GM18517 (cell line): Measurements from ENCODE around the gene SLC6A20.

Experiments
- ATAC-seq: cut with Tn5 transposase; IDR thresholded peaks from one replicate; pipeline ENCODE4 v1.9.1; 2021; ENCODE audit warnings: mild to moderate bottlenecking, moderate library complexity; ENCODE audit not compliant: unreplicated experiment

The SLC6A20 gene

DNA sequence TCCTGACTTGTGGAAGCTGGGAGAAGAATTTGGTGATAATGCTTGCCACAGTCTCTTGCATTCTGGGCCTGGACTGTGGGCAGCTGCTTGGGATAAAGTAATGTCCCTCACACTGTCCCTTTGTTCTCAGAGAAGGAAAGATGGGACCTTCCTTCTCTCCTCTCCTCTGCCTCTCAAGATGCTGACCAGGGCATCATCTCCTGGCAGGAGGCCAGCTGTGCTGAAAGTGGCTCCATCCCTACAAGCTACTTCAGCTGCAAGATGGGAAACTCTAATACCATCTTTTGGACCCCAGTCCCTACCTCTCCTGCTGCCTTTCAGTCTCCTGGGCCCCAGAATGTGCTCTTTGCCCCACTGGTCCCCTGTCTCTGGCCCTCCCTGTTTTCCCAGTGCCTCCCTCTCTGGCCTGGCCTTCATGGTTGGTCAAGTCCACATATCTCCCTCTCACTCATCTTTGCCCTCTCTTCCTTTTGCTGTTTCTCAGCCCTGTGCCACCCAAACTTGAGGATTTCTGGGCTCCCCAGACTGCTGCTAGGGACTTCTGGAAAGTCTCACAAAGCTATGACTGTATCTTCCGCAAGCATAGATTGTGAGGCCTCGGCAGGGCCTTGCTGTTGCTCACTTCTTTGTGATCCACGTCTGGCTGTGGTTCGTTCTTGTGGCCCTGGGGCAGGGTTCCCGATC lies 7.1 kb upstream of the SLC6A20 start:
- no peak for ATAC-seq

DNA sequence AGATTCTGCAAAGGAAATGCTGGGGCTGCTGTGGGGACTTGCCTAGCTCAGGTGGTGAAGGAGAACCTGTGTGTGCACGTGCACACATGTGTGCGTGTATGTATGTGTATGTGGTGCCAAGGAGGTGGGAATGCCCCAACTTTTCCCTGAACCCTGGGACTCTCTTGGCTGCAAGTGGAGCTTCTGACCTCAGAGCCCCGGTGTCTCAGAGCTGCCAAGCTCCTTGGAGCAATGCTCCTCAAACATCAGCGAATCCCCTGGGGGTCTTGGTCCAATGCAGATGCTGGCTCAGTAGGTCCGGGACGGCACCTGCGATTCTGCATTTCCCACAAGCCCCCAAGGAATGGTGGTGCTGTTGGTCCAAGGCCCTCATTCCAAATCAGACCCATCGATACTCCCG lies 5.8 kb upstream of the SLC6A20 start:
- no peak for ATAC-seq

GRCh38 chr3:45800611-45801010 lies 4.3 kb upstream of the SLC6A20 start:
- ATAC-seq, result no peak

DNA sequence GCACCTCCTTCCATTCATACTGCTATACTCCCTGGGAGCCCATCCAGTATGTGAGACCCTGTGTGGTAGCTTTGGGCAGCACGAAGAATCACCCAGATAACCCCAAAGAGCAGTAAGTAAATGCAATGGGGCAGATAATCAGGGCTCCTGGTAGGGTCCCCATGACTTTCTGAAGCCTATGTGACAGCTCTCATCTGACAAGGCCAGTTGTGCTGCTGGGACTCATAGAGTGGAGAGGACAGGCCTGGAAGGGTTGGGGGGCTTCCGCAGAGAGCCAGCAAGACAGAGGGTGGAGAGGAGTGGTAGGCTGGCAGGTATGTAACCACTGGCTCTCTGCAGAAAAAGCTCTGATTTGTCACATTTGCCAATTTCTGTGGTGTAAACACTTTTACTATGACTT lies 3.2 kb upstream of the SLC6A20 start:
- no peak for ATAC-seq

GRCh38 chr3:45798034-45798433 lies 1.7 kb upstream of the SLC6A20 start:
- no peak for ATAC-seq

GRCh38 chr3:45796902-45797637 lies 734 bp upstream of the SLC6A20 start:
- no peak for ATAC-seq

DNA sequence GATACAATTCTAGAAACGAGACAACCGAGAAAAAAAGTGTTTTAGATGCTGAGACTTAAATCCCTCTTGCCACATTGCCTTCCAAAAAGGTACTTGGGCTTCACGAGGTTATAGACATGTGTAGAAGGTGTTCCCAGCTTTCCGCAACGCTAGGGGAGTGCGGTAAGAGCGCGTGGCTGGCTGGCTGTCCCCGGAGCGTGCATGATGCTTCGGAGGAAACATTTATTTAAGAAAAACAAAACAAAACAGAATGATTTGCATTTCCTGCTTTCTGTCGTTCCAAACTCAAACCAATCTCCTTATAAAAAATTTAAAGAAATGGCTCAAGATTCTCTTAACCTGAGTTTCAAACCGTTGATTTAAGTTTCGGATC lies 841 bp downstream of the SLC6A20 start:
- no peak for ATAC-seq

DNA sequence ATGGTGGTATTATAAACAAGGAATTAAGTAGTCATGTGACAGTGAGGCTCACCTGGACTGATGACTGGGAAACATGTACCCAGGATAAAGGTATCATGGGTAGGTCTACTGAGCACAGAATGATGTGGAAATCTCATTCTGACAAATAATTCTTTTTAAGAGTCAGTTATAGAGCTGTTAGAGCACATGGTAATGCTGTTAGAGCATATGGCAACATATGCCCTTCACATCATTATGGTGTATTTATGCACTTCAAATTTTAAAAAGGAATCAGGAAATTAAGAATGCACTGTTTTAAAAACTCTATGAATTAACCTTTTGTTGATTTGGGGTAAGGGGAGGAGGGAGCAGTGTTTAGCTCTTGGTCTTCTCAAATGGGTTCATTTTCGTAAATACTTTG lies 1.7 kb downstream of the SLC6A20 start:
- ATAC-seq, result no peak

DNA sequence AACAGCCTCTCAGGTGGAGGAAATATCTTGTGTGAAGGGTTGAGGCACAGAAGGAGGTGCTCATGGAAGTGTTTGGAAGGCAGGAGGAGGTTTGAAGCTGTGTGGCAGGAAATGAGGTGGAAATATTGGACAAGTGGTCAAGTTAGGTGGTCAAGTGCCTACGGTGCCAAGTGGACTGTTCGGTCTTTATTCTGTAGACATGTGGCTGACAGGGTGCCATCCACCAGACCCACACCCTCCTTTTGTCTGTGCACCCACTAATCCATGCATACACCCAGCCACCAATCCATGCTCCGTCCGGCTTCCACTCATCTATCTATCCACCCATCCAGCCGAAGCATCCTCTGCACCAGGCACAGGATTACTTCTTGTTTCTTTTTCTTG lies 2.2 kb downstream of the SLC6A20 start:
- ATAC-seq, result no peak

DNA sequence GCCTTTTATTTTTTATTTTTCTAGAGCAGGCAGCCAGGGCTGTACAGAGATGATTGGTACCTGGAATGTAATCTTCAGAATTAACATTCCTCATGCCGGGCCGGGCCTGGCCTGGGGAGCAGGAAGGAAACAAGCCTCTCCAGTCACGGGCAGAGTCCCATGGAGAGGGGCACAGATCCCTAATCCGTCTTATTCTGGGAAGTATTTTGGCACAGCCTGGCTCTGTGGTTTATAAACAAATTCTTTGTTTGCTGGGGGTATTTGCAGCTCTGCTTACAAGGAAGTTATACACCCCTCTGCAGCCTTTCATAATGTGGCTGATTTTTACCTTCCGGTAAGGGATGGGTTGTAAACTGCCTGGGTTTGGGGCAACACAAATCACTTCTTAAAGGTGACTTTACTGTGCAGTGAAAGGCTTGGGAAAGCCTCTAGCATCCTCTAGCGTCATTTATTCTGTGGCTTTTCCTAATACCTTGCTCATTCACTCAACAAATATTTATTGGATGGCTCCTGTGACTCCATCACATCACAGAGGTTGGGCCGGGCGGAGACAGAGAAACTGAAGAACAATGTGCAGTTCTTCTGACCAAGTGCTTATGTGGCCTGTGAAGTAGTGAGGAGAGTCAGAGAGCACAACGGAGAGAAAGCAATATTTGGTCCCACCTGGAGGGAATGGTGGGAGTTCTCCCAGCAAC lies 2.7 kb downstream of the SLC6A20 start:
- ATAC-seq, result no peak

- no peak for ATAC-seq
Measured at GRCh38 chr3:45792516-45793172, 3.7 kb downstream of the SLC6A20 start.

GRCh38 chr3:45792036-45792435 lies 4.3 kb downstream of the SLC6A20 start:
- no peak for ATAC-seq

GRCh38 chr3:45790596-45790995 lies 5.7 kb downstream of the SLC6A20 start:
- ATAC-seq, result no peak

GRCh38 chr3:45789235-45789812 lies 7.0 kb downstream of the SLC6A20 start:
- ATAC-seq, result no peak

DNA sequence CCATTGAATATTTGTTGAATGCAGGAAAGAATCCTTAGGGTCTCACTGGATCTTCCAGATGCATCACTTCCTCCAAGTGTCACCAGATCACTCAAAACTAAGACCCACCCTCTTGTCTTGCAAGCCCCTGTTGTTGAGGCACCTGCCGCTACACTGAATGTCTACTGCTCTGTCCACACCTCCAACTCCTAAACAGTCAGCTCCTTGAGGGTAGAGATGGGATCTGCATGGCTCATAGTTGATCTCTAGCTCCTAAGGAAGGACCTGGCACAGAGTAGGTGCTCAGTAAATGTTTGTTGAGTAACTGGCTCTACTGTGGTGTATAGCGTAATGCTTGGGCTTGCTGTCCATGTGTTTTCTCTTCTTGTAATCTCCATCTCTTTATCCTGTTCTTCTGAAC lies 8.8 kb downstream of the SLC6A20 start:
- ATAC-seq, result no peak

- no peak for ATAC-seq
Measured at GRCh38 chr3:45786801-45787495, 9.4 kb downstream of the SLC6A20 start.

GRCh38 chr3:45785605-45786150 lies 10.7 kb downstream of the SLC6A20 start:
- no peak for ATAC-seq

- no peak for ATAC-seq
Measured at GRCh38 chr3:45783667-45784066, 12.7 kb downstream of the SLC6A20 start.

DNA sequence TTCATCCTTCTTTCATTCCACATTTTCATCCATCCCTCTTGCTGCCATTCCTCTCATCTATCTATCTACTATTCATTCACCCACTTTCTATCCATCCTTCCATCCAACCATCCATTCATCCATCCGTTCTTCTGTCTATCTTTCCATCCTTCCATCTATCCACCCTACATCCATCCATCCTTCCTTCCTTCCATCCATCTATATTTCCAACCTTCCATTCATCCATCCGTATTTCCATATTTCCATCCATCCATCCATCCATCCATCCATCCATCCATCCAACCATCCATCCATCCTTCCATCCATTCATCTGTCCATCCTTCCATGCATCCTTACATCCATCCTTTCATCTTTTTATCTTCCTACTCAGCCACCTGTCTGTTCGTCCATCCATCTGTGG lies 14.0 kb downstream of the SLC6A20 start:
- ATAC-seq, result no peak

GRCh38 chr3:45781841-45782240 lies 14.5 kb downstream of the SLC6A20 start:
- no peak for ATAC-seq
